GM21381 (cell line): Measurements from ENCODE around the gene PIP4K2C.
"Not testable (repeated sequence)": the region's sequence is repeated elsewhere in the genome, so short reads cannot be mapped to it uniquely, and the experiment has no call there.

ENCODE experiments used
- ATAC-seq: cut with Tn5 transposase; IDR thresholded peaks from one replicate; pipeline ENCODE4 v1.9.1; 2021; ENCODE audit warnings: mild to moderate bottlenecking, moderate library complexity; ENCODE audit not compliant: unreplicated experiment

PIP4K2C gene

DNA sequence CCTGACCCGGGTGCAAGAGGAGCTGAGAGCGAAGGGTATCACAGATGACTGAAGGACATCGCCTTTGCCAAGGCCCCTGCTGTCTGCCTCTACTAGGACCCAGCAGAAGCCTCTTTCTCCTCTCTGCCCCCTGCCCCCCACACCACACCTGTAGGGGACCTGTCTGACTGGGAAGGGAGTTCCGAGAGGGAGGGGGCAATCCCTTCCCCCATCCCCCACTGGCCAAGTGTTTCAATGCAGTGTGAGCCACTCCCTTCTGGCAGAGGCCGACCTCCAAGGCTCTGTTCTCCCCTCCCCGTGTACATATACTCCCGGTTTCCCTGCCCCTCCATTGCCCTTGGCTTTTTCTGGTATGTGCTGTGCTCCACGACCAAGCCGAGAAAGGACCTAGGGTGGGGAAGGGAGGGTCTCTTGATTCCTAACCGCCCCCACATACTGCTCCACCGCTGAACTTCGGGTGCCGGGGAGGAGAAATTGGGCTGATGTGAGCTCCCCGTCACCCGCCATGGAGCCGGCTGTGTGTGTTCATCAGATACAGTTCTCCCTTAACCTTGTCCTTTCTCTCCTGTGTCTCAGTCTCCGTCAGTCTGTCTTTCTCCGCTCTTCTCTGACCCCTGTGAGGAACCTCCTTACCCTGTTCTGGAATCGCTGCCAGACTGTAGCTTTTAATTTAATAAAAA is 18.2 kb downstream of the PIP4K2C start:
- ATAC-seq = no peak

DNA sequence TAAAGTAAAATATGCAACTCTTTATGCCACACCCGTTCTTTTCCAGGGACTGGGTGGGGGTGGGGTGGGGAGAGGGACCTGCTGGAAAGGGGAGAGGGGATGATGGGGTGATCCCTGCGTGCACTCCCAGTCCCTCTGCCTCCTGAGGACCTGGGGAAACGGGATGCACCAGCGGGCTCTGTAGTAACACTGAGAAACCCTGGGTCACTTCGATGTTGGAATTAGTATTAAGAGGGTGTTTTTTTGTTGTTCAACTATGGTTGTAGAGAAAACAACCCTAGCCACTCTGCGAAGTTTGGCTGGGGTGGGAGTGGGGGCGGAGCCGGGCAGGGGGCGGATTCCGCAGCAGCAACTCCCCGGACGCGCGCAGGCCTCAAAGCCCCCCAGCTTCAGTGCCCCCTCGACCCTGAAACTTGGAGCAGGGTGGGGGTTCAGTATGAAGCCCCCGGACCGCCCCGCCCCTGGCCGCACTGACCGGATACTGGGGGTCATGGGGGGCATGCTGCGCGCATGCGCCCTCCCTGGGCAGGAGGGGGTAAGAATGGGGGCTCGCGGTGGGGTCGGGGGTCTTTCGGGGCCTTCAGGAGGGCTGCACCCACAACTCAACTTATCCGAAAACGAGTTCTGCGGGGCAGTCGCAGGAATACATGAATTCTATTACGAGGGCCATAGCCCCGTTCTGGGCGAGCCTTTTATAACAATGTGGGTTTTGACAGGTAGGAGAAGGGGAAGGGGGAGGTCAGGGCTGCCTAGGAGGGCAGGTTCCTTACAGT is 19.0 kb downstream of the PIP4K2C start:
- no peak for ATAC-seq

DNA sequence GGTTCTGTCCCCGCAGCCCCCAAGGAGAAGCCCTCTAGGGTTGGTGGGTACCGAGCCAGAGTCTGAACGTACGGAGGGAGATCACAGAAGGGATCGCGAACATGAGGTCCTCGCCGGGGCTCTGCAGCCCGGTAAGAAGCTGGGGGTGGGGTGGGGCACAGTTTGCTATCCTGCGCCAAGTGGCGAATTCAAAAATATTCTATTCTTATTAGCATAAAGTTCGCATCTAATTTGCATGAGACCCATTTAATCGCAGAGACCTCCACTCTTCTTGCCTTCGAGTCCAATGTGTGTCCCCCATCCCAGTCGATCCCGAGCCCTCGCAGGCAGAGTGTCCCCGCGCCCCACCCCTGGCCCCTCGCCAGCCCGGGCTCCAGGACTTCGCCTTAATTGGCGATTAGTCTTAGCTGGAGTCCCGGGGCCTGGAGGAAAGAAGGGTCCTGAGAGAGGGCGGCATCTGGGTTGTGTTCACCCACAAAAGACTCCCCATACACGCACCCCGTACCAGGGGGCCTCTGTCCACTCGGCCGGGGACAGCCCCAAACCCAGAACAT is 19.6 kb downstream of the PIP4K2C start:
- no peak for ATAC-seq

DNA sequence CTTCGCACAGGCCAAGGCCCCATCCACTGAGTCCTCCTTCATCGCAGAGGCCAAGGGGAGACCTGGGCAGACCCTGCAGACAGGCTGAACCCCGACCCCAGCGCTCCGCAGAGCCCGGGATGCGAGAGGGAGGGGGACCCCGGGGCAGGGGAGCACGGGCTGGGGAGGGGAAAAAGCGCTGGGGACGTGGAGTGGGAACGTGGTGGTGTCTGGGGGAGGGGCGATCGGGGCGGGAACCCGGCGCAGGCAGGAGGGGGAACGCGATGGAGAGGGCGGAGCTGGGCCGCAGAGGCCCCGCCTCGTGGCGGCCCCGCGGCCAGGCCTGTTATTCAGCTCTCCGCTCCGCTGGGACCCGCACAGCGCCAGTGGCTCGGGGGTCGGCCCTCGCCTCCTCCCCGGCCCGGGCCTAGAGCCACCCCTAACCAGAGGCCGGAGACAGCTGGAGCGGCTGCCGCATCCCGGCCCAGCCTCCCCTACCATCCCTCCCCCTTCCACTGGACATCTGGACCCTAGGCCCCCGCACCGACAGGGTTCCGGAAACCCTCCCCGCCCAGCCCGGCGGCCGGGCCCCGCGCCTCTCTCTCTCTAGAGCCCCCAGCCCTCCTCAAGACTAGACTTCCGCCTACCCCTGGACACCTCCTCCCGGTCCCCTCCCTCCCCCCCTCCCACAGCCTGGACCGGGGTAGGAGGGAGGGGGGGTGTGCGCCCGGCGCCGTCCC is 20.3 kb downstream of the PIP4K2C start, which contains the start of gene ARHGEF25:
ARHGEF25 (plus strand) TSS at position 328 of the 719 bp plus-strand sequence. CDS start 460 bp downstream, outside the sequence.
- ATAC-seq = peak; percentile 56

DNA sequence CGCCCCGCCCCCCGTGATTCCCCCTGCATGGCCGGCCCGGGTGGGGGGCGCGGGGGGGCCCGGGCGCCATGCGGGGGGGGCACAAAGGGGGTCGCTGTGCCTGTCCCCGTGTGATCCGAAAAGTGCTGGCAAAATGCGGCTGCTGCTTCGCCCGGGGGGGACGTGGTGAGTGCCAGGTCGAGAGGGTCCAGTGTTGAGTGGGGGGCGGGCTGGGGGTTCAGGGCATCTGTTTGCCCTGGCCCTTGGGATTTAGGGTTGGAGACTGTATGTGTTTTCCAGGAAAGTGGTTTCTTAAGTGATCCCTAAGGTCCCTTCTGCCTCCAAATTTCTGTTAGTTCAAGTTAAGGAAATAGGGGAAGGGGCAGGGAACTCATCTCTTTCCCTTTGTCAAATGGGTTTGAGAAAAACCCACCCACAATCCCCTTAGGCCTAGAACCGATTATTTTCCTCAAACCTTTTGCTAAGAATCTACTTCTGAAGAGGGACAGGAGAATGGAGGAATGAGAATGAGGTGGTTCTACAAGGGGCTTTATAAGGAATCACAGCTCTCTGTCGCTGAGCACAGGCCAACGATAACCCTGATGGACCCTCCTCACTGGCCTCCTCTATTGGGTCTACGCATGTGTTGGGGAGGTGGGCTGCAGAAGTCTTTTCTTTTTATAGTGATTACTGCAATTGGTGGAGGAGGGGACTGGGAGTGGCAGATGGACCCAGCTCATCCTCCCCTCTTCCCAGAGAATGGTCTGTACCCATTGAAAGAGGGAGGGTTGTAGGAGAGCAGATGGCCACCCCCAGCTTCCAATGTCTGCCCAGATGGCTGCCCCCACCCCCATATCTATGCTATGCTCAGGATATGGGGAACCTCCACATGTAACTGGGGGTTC is 21.1 kb downstream of the PIP4K2C start:
- no peak for ATAC-seq

DNA sequence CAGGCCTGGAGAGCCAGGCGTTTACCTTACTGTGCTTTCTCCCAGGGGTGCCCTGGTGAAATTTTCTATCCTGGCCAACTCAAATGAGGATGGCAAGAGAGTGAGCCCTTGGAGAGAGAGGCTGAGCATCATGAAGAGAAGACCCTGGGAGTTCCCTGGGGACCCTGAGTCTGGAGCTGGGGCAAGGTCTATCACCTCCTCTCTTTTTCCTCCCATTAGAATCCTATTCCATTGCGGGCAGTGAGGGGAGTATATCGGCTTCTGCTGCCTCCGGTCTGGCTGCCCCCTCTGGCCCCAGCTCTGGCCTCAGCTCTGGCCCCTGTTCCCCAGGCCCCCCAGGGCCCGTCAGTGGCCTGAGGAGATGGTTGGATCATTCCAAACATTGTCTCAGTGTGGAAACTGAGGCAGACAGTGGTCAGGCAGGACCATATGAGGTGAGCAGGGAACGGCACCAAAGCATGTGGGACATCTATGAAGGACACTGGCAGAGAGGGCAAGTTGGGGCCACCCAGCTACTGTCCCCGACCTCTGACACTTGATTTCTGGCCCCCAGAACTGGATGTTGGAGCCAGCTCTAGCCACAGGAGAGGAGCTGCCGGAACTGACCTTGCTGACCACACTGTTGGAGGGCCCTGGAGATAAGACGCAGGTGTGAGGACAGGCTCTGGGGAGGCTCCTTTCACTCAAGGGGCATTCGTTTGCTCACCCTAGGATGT is 21.9 kb downstream of the PIP4K2C start:
- ATAC-seq = no peak

DNA sequence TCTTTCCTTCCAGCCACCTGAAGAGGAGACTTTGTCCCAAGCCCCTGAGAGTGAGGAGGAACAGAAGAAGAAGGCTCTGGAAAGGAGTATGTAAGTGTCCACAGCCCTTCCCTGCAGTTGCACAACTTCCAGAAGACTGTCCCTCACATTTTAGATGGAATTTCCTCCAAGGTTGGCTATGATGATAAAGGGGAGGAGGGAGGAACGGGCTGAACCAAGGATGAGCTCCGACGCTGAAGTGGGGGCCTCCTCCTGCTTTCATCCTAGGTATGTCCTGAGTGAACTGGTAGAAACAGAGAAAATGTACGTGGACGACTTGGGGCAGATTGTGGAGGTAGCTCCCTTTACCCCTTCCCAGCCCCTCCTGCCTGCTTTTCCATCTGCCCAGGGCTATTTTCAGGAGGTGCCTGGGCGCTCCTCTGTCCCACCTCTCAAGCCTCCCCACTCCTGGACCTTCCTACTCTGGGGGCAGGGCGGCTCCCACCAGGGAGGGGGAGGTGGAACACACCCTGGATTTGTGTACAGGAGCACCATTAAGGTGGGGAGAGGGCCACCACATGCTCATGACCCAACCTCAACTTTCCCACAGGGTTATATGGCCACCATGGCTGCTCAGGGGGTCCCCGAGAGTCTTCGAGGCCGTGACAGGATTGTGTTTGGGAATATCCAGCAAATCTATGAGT is 22.6 kb downstream of the PIP4K2C start:
- no peak for ATAC-seq

DNA sequence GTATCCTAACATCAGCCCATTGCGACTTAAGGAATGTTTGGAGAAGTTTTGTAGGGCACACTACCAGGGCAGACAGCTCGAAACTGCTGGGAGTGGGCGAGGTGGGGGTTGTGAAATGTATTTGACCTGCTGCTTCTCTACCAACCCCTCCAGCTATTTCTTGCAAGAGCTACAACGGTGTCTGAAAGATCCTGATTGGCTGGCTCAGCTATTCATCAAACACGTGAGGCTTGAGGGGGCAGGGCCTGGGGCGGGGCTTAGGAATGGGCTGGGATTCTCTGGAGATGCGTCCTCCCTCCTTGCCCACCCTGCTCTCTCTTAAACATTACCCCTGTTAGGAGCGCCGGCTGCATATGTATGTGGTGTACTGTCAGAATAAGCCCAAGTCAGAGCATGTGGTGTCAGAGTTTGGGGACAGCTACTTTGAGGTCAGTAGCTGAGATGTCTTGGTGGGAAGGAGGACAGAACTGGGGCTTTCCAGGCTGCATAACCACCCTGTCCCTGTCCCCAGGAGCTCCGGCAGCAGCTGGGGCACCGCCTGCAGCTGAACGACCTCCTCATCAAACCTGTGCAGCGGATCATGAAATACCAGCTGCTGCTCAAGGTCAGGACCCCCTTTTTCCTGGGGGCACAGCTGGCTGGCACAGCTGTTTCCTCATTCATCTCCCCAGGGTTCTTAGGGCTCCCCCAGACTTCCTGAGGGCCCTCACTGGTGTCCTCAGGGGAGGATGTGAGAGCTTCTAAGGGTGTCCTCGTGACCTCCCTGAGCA is 23.4 kb downstream of the PIP4K2C start:
- no peak for ATAC-seq

DNA sequence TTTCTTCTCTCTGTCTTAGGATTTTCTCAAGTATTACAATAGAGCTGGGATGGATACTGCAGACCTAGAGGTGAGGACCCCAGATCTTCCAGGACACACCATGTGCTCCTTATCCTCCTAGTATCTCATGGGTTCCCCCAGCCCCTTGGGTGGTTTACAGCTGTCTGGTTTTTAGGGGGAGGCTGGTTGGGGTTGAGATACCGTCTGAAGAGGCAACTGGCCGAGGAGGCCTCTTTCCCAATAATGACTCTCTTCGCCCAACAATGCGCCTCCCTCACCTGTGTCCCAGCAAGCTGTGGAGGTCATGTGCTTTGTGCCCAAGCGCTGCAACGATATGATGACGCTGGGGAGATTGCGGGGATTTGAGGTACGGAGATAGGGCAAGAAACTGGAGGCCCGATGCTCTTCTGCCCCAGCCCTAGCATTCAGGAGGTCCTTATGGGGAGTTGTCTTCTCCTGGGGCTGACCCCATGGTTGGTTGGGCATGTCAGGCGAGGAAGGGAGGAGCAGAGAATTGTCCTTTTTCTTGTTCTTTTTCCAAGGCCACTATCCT is 24.0 kb downstream of the PIP4K2C start:
- no peak for ATAC-seq

DNA sequence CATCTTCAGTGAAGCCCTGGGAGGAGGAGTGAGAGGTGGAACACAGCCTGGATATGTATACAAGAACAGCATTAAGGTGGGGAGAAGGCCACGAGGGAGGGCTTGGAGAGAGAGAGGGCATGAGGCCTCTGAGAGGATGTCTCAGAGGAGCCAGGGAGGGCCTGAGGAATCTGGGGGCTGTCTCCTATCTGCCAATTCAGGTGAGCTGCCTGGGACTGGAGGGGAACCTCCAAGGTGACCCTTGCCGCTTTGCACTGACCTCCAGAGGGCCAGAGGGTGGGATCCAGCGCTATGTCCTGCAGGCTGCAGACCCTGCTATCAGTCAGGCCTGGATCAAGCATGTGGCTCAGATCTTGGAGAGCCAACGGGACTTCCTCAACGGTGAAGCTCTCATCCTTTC is 24.6 kb downstream of the PIP4K2C start:
- ATAC-seq = no peak

DNA sequence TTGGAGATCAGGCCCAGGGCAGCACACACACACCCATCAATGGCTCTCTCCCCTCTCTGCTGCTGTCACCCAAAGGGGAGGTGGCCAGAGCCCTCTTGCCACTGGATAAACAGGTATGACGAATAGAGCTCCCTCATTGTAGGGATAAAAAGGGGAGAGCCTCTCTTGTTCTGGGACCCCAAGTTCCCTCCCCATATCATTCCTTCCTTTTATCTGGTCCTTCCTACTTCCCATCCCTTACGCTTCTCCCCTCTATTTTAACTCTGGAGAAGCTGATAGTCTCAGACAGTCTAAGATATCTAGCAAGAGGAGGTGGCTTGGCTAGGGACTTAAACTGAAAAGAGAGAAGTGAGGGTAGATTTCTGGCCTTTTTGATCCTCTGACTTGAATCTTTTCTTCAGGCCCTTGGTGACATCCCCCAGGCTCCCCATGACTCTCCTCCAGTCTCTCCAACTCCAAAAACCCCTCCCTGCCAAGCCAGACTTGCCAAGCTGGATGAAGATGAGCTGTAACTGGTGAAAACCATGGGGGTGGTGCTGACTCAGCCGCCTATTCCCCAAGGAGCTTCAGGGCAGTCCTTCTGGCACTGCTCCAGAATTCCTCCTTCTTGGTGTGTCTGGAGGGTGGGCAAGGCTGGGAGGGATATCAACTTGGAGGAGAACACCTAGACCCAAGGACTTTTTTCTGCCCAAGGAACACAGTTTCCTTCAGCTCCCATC is 25.6 kb downstream of the PIP4K2C start:
- ATAC-seq = no peak

DNA sequence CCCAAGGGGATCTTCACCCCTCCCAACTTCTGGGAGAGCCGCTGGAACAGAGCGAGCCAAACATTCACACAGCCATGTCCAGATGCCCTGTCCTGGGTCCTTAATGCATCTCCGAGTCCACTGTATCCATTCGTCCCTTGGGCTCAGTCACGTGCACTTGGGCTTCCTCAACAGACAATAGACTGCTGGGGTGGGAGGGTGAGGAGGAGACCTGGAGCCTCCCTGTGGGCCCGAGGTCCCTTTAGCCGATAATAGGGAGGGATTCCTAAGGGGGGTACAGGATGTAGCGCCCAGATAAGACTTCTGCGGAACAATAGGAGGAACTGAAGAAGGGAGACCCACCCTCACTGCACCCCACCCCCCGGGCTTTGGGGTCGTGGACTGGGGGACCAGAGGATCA is 26.9 kb downstream of the PIP4K2C start:
- no peak for ATAC-seq

DNA sequence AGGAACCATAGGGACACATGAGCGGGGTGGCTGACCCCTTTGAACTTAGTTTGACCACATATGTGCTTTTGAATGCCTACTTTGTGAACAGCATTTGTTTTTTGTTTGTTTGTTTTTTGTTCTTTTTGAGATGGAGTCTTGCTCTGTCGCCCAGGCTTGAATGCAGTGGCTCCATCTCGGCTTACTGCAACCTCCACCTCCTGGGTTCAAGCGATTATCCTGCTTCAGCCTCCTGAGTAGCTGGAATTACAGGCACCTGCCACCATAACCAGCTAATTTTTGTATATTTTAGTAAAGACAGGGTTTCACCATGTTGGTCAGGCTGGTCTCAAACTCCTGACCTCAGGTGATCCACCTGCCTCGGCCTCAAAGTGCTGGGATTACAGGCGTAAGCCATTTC is 27.4 kb downstream of the PIP4K2C start:
- ATAC-seq = not testable (repeated sequence)

DNA sequence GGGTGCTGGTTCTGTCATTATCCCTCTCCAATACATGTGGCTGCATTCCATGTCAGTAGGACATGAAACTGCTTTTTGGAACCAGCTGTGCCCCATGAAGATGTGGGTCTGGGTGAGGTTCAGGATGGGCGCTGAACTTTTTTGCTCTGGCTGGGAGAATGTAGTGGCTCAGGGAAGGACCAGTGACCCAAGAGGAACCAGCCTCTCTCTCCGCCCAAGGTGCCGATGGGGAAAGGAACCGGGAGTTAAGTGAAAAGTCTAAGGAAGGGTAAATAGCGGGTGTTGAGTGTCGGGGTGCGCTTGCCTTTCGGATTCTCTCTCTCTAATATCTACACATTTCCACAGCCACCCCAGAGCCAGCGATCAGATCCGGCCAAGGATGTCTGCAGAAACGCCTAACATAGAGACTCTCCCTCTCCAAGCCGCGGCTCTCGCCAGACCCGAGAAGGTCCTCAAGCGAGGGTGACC is 28.0 kb downstream of the PIP4K2C start:
- ATAC-seq = no peak

DNA sequence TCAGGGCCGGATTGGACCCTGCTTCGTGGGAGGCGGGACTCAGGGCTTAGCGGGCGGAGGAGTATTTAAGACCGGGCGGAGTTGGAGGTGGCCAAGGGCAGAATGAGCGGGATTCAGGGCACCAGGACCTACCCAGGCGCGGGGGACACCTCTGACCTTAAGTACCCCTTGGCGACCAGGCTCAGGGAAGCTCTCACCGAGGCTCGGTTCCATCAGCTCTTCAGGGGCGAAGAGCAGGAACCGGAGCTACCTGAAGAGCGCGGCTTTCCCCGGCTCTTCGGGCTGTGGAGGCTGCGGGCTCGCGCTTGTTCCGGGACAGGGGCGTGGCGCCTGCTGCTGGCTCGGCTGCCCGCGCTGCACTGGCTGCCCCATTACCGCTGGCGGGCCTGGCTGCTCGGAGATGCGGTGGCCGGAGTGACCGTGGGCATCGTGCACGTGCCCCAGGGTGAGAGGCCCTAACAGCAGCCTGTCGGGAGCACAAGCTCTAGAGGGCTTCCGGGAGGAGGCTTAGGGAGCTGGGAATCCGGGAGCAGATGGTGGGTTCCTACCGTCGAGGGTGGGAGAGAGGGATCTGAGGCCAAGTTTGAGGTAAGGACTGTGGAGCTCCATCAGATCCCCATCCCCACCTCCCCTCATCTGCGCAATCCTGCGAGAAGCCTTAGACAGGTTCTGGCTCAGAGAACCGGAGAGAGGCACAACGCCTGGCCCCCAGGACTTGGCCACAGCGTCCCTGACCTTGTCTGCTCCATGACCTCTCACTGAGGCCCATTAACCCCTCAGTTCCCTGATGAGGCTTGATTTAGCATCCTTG is 28.6 kb downstream of the PIP4K2C start:
- ATAC-seq = no peak

DNA sequence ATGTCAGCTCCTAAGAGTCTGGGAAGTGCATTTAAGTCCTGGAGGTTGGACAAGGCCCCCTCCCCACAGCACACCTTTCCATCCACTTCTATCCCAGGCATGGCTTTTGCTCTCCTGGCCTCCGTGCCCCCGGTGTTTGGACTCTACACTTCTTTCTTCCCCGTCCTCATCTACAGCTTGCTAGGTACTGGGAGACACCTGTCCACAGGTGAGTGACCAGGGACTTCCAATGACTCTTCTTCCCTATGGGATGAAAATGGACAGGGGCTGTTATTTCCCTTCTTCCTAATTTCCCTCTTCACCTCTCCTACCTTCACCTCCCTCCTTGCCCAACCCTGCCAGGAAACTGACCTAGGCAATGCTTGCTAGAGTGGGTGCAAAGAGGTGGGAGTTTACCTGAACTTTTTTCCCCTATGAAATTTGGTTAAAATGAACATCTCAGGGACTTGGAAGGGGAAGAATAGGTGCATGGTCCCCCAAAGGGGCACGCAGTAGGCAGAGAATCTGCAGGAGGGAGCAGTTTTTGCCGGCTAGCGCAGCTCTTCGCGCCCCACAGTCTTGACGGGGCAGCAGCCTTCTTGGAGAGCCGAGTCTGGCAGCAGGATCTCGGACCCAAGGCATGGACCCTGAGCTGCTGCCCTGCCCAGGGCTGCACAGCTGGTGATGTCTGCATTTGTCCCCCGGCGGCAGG is 29.4 kb downstream of the PIP4K2C start:
- ATAC-seq = no peak
